NCI-H1417 (cell line): ENCODE measurements around the gene MTFR1L.
"Not testable (repeated sequence)": the region's sequence is repeated elsewhere in the genome, so short reads cannot be mapped to it uniquely, and the experiment has no call there.

ENCODE experiments used
- DNase-seq, 3 experiments: peaks; one replicate each; lab custom pipeline; 2025; lab: John Stamatoyannopoulos, UW

Gene MTFR1L

DNA sequence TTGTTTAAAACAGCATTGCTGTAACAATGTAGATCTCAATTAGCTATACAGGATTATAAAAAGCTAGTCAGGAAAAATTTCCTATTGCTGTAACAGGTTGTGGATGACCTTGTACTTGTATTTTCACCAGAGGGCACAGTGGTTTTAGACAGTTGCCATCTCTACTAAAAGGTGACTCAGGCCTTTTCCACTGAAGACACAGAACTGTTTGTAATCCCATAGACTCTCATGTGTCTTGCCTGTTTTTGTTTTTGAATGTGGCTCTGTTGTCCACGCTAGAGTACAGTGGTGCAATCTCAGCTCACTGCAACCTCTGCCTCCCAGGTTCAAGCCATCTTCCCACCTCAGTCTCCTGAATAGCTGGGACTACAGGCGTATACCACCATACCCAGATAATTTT is 5.9 kb downstream of the MTFR1L start:
- no peak for DNase-seq

DNA sequence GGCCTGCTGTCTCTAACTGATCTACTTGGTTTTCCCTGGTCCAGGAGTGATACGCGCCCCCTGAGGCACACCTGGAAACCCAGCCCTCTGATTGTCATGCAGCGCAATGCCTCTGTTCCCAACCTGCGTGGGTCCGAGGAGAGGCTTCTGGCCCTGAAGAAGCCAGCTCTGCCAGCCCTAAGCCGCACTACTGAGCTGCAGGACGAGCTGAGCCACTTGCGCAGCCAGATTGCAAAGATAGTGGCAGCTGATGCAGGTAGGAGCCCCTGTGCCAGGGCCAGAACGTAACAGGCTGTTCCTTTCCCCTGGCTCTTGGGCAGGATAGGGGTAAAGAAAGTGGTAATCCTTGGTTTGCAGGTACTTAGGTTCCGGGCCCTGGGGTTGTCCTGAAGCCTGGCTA is 6.8 kb downstream of the MTFR1L start:
- DNase-seq = no peak

DNA sequence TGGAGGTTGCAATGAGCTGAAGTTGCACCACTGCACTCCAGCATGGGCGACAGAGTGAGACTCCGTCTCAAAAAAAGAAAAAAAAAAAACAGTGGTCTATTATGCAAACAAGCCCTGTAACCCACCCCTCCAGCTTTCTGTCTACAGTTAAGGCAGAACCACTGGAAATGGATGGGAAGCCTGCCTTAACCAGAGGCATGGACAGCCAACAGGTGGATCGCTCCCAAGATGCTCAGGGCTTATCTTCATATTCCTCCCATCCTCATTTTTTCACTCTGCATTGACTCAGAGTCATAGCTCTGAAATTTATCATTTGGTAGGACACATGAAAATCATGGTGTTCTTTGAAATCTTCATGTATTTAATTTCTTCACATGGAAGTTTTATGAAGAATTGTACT is 8.7 kb downstream of the MTFR1L start:
- DNase-seq = no peak

DNA sequence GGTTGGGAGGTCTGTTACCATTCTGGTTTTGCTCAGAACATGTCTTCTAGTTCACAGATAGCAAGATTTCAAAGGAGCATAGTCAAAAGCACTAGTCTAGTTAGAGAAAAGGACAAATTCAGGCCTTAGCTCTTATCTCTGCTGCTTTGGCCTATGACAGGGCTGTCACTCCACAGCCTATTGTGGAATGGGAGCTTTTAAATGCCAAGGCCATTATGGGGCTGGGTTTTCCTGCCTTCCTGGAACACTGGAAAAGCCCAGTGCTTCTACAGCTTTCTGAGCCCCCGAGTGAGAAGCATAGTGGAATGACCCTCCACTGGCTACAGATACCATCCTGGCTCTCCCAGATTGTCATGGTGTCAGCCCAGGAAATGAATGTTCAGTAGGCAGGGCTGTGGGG is 9.3 kb downstream of the MTFR1L start:
- DNase-seq = no peak

DNA sequence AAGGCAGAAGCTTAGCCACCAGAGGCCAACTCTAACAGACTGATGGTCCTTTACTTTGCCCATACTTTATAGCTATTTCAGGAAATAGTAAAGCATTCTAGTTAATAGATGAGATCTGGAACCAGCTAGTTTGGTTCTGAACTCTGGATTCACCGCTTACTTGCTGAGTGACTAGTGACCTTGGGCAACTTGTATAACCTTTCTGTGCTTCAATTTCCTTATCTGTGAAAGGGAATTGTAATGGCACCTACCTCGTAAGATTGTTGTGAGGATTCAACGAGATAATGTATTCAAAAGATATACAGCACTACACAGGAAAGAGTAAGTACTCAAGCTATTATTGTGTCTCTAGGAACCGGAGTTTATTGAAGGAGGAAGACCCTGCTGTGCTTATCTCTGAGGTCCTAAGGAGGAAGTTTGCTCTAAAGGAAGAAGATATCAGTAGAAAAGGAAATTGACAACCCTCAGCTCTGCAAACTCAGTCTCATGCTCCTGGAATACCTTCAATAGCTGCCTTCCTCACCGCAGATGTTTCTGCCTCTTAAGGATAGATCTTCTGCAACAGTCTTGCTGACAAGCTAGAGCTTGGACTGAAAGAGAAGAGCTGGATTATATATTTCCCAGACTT is 11.9 kb downstream of the MTFR1L start:
- no peak for DNase-seq

DNA sequence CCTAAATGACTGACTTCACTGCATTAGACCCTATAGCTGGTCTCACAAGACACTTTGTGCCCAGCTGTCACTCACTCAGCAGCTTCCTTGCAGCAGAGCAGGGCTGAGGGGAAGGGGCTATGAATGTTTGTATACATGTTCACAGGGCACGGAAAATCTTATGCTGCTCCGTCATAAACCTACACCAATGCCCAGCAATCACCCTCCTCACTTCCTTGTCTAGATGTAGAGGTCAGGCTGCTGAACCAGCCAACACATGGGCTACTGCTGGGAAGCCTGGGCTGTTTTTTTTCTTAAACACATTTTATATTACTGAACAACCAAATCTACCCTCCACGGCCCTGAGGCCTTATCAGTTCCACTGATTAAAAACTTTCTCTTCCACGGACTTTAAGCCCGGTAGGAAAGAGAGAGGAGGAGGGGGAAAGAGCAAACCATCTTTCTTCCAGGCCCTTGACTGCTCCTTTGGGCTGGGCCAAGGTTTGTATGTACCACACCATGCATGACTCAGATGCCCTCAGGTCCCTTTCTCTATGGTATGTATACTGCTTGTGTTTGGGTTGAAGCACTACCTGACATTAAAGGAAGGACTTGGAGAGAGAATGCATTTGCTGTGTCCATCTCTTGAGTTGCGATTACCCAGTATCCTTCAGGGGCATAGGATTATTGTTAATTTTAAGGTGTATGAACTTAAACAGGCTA is 12.7 kb downstream of the MTFR1L start:
- no peak for DNase-seq

DNA sequence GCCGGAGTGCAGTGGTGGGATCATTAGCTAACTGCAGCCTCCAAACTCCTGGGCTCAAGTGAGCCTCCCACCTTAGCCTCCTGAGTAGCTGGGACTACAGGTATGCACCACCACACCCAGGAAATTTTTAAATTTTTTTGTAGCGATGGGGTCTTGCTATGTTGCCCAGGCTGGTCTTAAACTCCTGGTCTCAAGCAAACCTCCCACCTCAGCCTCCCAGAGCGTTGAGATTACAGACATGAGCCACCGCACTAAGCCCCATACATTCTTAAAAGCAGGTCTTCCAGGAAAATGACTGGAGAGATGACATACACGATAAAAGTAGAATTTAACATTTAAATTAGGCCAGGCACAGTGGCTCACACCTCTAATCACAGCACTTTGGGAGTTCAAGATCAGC is 13.4 kb downstream of the MTFR1L start:
- no peak for DNase-seq

DNA sequence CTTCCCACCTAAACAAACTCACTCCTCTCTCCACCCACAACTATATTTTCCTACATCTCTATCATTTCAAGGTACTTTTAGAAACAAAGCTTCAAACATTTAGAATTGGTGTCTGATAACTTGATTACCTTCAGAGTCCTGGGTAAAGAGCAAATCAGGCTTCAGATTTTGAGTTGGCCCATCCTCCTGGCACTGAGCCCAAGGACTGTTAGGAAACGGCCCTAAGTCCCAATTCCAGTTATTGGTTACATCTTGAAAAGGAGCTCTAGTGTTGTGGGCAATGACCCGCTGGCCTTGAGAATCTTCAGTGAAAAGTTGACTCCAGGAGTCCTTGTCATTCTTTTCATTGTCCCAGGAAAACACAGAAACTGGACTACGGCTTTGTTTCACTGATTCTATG is 15.1 kb downstream of the MTFR1L start:
- no peak for DNase-seq

DNA sequence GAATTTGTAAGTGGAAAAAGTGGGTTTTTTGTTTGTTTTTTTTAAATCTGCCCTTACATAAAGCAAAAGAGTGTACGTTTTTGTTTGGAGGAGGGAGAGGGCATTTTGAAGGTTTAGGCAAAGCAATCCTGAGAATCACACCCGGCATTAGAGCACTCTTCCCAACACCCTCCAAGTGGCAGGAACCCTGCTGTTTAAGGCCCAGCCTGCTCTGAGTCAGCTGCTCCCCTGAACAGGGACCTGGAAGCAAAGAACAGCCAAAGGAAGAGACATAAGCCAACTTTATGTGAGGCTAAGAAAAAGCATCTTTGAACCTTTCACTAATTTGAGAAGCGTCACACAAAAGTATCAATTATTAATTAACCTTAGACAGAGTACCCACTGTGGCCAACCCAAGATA is 16.9 kb downstream of the MTFR1L start:
- DNase-seq = no peak

DNA sequence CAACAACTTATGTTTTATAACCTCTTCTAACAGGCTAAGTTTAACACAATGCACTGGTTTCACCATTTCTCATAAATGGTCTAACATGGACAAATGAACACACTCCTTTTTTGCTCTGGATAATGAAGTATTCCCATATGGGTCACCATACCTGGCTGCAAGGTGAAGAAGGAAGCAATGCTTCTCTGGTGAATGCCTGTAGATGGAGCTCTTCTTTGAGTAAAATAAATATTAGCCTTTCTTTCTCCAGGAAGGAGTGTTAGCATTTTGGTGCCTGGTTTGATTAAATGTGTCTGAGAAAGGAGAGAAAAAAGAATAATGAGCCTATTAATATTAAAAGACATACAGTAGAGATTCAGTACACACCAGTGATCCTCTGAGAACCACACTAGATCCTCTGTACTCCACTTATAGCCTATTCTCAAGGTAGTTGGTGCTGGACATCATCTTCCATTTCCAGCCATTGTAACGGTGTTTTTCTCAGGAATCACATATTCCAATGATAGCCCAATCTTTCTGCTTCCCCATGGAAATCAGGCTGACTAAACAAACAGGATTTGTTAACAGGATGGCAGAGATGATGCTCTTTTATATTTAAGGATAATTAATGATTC is 17.6 kb downstream of the MTFR1L start:
- DNase-seq = peak in 1 of 3 experiments; percentile 25

DNA sequence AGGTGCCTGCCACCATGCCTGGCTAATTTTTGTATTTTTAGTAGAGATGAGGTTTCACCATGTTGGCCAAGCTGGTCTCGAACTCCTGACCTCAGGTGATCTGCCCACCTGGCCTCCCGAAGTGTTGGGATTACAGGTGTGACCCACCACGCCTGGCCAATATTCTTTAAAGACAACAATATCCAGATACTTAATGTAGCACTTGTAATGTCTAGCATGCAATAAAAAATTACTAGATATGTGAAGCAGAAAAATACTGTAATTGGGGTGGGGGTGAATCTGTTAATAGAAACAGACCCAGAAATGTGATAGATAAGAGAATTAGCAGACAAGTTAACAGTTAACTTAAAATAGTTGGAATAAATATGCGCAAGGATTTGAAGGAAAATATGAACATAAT is 20.1 kb downstream of the MTFR1L start:
- not testable (repeated sequence) for DNase-seq

DNA sequence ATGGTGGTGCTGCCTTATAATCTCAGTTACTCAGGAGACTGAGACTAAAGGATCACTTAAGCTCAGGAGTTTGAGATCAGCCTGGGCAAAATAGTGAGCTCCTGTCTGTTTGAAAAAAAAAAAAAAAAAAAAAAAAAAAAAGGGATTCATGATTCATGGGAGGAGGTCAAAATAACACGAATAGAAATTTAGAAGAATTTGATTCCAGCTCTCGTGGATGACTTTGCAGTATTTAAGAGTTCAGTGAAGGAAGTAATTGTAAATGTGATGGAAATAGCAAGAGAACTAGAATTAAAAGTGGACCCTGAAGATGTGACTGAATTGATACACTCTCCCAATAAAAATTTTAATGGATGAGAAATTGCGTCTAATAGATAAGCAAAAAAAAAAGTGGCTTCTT is 23.7 kb downstream of the MTFR1L start:
- DNase-seq = no peak

DNA sequence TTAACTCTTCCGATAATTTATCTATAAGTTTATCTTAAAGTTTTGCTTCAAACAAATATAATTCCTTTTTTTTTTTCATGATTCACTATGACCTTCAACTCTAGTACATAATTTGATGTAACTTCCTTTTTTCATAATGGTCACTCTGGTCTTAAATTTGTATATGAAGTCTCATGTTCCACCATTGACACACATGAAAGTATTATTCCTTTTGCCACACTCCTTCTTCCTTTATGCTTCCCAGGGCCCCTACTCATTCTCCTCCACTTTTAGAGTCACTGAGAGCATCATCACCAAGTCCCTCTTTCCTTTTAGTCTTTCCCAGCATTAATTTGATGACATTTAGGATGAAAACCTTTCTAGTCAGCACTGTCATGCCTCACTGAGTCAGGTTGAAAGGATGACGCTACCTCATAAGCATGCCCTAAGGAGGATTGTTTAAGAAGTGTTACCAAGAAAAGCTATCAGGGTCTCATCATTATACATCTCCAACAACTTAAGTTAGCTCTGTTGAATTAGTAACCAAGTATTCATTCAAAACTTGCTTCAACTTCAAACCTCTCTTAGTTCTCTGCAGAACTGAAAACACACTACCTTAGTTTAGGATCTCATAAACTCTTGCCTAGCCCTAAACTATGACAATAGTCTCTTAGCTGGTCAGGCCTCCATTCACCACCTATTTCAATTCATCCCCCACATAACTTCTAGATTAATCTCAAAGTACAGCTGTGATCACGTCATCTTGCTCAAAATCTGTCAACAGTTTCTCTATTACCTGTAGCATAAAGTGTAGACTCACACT is 25.0 kb downstream of the MTFR1L start:
- no peak for DNase-seq

DNA sequence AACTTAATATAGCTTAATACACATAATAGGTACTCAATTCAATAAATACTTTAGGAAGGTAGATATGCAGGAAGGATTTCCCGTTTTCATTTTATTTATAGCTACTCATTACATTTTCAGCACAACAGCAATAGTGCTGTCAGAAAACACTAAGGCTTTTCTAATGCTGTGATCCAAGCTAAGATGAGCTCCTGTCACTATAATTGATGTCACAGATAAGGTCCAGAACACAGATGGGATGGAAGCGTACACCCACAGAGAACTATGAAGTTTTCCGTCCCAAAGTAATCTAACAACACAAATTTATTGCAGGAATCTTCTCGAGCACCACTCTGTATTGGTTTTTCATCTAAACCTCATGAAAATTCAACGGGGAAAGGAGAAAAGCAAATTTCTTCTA is 25.9 kb downstream of the MTFR1L start:
- no peak for DNase-seq

DNA sequence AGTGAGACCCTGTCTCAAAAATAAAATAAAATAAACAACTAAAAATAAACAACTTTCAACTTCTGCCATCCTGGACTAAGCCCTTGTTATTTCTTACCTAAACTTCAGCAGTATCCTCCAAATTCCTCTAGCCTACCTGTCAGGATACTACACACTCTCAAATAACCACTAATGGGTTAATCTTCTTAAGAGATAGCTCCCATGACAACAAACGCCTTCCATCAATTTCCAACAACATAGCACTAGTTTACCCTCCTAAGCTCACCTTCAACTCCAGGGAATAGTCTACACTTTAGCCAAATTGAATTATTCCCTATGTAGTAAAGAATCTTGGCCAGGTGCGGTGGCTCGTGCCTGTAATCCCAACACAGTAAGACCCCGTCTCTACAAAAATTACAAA is 28.2 kb downstream of the MTFR1L start:
- no peak for DNase-seq

DNA sequence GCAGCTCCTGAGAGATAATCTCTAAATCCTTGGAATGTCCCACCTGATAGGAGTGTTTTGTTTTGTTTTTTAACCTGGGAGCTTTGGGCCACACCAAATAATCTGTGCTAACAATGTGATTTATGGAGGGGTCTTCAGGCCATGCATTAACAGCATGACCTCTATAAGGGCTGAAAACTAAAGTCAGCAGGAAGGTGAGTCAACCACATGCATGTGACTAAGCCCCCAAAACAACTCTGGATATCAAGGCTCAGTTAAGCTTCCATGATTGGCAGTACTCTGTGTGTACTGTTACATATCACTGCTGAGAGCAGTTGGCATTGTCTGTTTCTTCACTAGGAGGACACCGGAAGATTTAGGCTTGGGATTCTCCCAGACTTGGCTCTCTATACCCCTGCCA is 28.8 kb downstream of the MTFR1L start:
- no peak for DNase-seq

DNA sequence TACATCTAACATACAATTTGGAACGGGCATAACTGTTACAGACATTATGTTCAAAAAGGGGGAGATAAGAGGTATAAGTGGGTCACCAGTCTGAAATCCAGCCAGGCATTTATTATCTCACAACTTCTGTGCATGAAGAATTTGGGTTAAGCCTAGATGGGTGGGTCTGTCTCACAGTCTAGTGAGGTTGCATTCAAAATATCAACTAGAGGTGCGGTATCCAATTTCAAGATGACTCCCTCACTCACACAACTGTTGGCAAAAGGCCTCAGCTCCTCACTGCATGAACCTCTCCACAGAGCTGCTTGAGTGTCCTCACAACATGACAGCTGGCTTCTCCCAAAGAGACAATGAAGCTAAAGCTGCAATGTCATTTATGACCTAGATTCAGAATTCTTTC is 34.8 kb downstream of the MTFR1L start:
- no peak for DNase-seq

DNA sequence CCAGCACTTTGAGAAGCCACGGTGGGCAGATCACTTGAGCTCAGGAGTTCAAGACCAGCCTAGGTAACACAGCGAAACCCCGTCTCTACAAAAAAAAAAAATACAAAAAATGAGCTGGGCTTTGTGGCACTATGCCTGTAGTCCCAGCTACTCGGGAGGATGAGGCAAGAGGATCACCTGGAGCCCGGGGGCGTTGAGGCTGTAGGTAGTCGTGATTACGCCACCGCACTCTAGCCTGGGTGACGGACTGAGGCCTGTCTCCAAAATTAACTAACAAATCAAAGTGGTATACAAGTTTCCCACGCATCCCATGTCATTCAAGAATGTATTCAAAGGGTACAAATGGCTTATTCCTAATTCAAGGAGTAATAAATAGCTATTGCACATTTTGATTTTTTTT is 37.1 kb downstream of the MTFR1L start:
- DNase-seq = no peak

DNA sequence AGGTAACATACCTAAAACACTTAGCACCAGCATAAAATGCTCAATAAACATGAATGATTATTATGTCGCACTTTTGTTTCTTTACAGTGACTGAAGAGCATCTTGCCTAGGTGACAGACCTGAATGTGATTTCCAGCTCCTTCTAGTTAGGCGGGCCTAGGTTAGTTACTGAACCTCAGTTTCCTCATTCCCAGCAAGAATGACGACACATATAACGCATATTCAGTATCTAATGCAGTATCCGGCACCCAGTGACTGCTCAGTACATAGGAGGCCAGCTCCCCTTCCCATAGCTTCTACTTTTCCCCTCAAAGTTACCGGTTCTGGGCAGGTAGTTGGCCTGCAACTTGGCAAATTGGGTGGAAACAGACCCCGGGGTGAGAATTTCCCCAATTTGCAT is 38.7 kb downstream of the MTFR1L start:
- DNase-seq = peak in 1 of 3 experiments; percentile 43

DNA sequence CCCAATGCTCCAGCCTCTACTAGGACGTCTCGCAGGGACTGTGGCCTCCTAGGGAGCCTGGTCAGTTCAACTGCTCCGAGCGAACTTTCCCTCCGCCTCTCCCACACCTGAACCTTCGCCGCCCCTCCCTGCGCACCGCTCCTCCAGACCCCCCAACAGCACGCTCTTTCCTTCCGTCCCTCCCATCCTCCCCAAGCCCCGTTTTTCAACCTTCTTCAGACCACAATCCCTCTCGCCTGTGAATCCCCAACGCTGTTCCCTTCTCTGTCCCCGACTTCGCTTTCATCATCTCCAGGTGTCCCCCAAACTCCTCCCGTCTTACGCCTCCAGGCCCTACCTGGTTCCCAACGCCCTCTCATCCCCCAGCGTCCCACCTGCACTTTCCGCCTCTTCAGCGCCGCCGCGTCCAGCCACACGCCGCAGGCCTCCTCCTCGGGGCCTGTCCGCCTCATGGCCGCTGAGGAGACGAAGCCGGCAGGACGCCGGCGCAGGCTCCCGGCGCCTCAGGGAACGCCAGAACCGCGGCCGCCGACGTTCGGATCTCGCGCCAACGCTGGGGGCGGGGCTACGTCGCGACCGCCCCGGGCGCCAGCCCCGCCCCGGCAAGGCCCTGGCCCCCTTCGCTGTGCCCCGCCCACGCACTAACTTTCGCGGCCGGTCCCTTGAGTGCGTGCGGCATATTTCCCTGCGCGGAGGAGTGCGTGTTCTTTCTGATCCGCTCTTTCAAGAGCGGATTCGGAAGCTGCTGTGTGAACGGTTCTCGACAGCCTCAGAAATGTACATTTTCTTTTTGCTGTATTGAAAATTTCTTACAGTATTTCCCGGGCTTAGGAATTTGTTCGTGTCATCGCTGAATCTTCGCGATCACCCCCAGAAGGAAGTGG is 39.4 kb downstream of the MTFR1L start, which contains the start of gene AUNIP:
AUNIP (minus strand) TSS at position 552 of the 884 bp plus-strand sequence; CDS start at position 452, 100 bp downstream.
- peak; percentile 85 to 88 (median 85) for DNase-seq
